Naive thymus-derived CD8-positive, alpha-beta T cell (primary cell): Measurements from ENCODE around the gene MGAT3. TPM values are rescaled to one million over a fixed set of nuclear protein-coding genes. Genes with fewer than 3 reads are reported as not detected.

Source experiments
- ATAC-seq, 2 donors: fragments of 150-1000 bp; cut with Tn5 transposase in 1 of 2; sonication (Bioruptor Pico), chemical (Tn5 transposase) in 1 of 2; 1 replicate in 1 of 2; 2 replicates in 1 of 2; pipeline ENCODE4 v1.10.0; 2021; ENCODE audit warnings: mild to moderate bottlenecking in 2 of 2, moderate library complexity in 2 of 2
- POLR2A ChIA-PET: fragments of 350-600 bp; sonication (Branson Sonifier 250); formaldehyde crosslinking; loops from one replicate; lab custom pipeline; 2021; ENCODE audit warnings: antibody characterized with exemption; lab: Charles Lee
- DNase-seq, 10 donors: peaks; one replicate each; pipeline versions ENCODE4 v3.0.0 to v3.0.0-alpha.2; 2020 to 2022
- H3K27ac Mint-ChIP-seq, 10 donors: one replicate each; pipeline ENCODE4 v1.8.0; 2020 to 2022; ENCODE audit warnings: mild to moderate bottlenecking in 10 of 10, mixed read lengths in 10 of 10, moderate library complexity in 4 of 10, inconsistent platforms in 1 of 10
- H3K27me3 Mint-ChIP-seq, 5 donors: one replicate each; pipeline ENCODE4 v1.8.0; 2021 to 2022; ENCODE audit warnings: mixed read lengths in 5 of 5
- H3K36me3 Mint-ChIP-seq, 3 donors: one replicate each; pipeline ENCODE4 v1.8.0; 2020 to 2022; ENCODE audit warnings: mixed read lengths in 3 of 3, mild to moderate bottlenecking in 2 of 3, inconsistent platforms in 1 of 3
- H3K4me1 Mint-ChIP-seq, 4 donors: one replicate each; pipeline ENCODE4 v1.8.0; 2021 to 2022; ENCODE audit warnings: mixed read lengths in 4 of 4
- H3K4me3 Mint-ChIP-seq, 10 donors: one replicate each; pipeline ENCODE4 v1.8.0; 2020 to 2022; ENCODE audit warnings: mild to moderate bottlenecking in 10 of 10, mixed read lengths in 10 of 10, moderate library complexity in 6 of 10, inconsistent platforms in 1 of 10
- H3K9me3 Mint-ChIP-seq, 9 donors: one replicate each; pipeline ENCODE4 v1.8.0; 2020 to 2022; ENCODE audit warnings: mixed read lengths in 9 of 9, mild to moderate bottlenecking in 3 of 9, inconsistent platforms in 1 of 9, moderate library complexity in 1 of 9
- polyA plus RNA-seq, 3 donors: library from polyadenylated mRNA; unstranded; fragments of 300-500 nt; fragmentation: Illumina TruSeq; gene quantifications; one replicate each; pipeline ENCODE4 v1.2.3, GENCODE V29; 2021
- total RNA-seq, 8 experiments: library from RNA in 2 of 8; stranded (reverse) in 2 of 8; gene quantifications; one replicate each; pipeline ENCODE4 v1.2.3 and lab custom pipeline; 2021 to 2026

Gene MGAT3
- total and polyA plus RNA-seq, 5 experiments from 2014 or later: 0.05 to 0.55 (median 0.27) TPM

DNA sequence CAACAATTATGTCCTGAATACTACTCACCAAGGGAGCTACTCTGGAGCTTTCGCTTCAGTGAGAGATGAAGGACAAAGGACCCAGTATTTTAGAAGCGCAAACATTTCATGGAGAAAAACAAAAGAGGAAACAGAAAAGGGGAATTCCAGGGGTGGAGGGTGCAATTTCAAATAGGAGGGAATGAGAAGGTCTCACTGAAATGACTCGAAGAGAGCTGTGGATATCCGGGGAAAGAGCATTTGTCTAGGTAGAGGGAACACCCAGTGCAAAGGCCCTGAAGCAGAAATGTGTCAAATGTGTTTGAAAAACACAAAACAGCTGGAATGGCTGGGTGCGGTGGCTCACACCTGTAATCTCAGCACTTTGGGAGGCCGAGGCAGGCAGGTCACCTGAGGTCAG, 73.3 kb downstream of the MGAT3 start:
- H3K9me3 Mint-ChIP-seq: no peaks in the 10 kb centered on the region
- peaks cover 0 to 37% (median 3%) of the 10 kb centered on the region in 3 donors for H3K36me3 Mint-ChIP-seq
- peak overlapping the region in 9 of 10 donors; percentile 37 to 97 (median 89) for H3K27ac Mint-ChIP-seq

DNA sequence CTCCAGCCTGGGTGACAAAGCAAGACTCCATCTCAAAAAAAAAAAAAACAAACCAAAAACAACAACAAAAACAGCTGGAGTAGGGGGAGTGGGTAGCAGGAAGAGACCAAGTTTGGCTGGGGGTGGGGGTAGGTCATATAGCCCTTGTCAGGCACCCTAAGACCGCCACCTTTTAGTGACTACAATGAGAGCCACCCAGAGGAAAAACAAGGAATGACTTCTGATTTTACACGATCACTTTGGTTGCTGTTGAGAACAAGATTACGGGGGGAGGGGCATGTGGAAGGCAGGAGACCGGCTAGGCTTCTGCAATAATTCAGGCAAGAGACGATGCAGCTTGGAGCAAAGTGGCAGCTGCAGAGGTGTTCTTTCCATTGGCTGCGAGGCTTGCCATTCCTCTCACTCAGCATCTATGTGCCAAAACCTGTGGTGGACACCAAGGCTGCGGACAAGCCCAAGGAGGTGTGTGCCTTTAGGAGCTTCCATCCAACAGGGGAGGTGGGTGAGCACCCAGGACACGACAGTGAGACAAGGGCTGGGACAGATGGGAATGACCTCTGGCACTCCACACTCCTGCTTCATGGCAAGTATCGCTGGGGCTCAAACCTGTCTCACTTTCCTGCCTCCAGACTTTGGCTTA, 74.0 kb downstream of the MGAT3 start:
- ATAC-seq: no peak
- H3K9me3 Mint-ChIP-seq: no peaks in the 10 kb centered on the region
- H3K27me3 Mint-ChIP-seq: peaks cover 0 to 1% (median 0%) of the 10 kb centered on the region in 5 donors
- peak in 2 of 10 donors; percentile 34 to 41 for DNase-seq
- peaks cover 31 to 76% (median 72%) of the 10 kb centered on the region in 4 donors for H3K4me1 Mint-ChIP-seq
- POLR2A ChIA-PET: interaction anchor here (0.7 to 10.6 kb wide), 11 partner anchors 8 to 451 kb away, joined by 3 to 135 read pairs (median 5); partner anchors contain the start of genes ATF4, MIEF1, RPL3 and TAB1
- H3K4me3 Mint-ChIP-seq: peak overlapping the region; percentile 90 to 99 (median 97)
- H3K27ac Mint-ChIP-seq: peak overlapping the region in 8 of 10 donors; percentile 76 to 98 (median 91)
- peaks cover 0 to 33% (median 3%) of the 10 kb centered on the region in 3 donors for H3K36me3 Mint-ChIP-seq

More for the DNA sequence above, 73.3 kb downstream of the MGAT3 start:
- peaks cover 0 to 1% (median 0%) of the 10 kb centered on the region in 5 donors for H3K27me3 Mint-ChIP-seq
- POLR2A ChIA-PET: interaction anchor here (0.7 to 10.6 kb wide), 6 partner anchors 12 to 452 kb away, joined by 3 to 135 read pairs (median 11); partner anchors contain the start of genes ATF4, MIEF1, RPL3 and TAB1
- DNase-seq: no peak
- H3K4me1 Mint-ChIP-seq: peaks cover 35 to 83% (median 79%) of the 10 kb centered on the region in 4 donors
- ATAC-seq: no peak
- H3K4me3 Mint-ChIP-seq: peak overlapping the region in 9 of 10 donors; percentile 8 to 99 (median 75)

DNA sequence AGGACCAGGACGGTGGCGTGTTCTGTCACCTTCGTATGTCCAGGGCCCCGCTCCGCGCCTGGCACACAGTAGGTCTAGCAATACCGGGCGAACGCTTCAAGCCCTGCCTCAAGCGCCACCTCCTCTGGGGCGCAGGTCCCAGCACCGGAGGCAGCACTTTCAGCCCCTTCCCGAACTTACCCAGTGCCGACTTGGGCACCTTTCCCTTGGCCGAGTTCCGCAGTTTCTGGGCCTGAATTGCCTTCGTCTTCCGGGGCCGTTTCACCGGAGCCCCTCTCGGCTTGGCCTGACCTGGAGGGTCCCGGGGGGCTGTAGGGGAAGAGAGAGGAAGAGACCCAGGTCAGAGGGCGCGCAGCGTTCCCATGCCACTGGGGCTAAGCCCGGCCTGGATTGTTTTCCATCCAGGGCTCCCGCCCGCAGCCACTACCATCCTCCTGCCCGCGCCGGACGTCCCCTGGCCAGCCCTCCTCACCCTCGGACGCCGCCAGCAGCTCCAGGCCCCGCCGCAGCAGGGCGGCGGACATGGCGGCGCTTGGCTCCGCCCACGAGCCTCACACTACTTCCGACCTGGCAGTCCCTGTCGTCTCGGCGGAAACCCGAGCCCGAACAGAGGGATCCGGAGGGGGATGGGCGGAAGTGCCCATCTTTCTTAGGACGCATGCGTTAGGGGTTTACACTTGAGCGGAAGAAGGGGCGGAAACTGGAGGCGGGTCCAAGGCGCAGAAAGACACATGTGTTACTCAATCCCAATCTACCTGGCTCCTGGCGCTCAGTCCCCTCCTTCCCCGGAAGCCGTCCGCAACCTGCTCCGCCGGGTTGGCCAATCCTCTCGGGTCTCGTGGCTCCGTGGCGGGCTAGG, 75.6 kb downstream of the MGAT3 start, which contains the start of gene RPS19BP1:
RPS19BP1 (minus strand) TSS at position 534 of the 859 bp plus-strand sequence; CDS start at position 524, 10 bp downstream.
- H3K4me1 Mint-ChIP-seq: peaks cover 27 to 63% (median 56%) of the 10 kb centered on the region in 4 donors
- H3K4me3 Mint-ChIP-seq: peak within 1 kb of the TSS; percentile 90 to 99 (median 97)
- H3K9me3 Mint-ChIP-seq: no peaks in the 10 kb centered on the region
- peaks cover 0 to 1% (median 0%) of the 10 kb centered on the region in 5 donors for H3K27me3 Mint-ChIP-seq
- POLR2A ChIA-PET: interaction anchor here (0.8 to 10.6 kb wide), 10 partner anchors 10 to 808 kb away, joined by 3 to 135 read pairs (median 6); partner anchors contain the start of genes ATF4, MIEF1 and RPL3
- H3K36me3 Mint-ChIP-seq: peaks cover 0 to 31% (median 3%) of the 10 kb centered on the region in 3 donors
- H3K27ac Mint-ChIP-seq: peak within 1 kb of the TSS; percentile 89 to 98 (median 96)
- ATAC-seq (peak; percentile 87 to 88), DNase-seq (peak; percentile 93 to 100 (median 99))

DNA sequence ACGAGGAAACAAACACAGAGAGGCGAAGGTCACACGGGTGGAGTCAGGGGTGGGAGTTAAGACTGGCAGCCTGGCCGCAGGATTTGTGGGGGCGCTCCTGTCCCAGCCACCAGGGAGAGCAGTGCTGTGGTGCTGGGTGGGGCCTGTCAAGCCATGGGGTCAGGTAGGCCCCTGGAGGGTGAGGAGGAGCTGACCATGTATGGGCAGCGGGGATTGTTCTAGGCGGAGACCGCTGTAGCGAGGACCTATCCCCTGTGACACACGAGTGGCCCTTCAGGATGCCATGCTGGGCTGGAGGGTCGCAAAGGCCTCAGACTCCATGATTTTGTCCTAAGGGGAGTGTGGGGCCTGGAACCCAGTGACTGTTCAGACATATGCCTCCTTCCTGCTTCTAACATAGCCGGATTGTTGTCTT, 77.3 kb downstream of the MGAT3 start:
- Mint-ChIP-seq H3K27me3 (peaks cover 0 to 1% (median 0%) of the 10 kb centered on the region in 5 donors), H3K9me3 (no peaks in the 10 kb centered on the region), H3K4me1 (peaks cover 21 to 46% (median 40%) of the 10 kb centered on the region in 4 donors), H3K27ac (peak overlapping the region in 7 of 10 donors; percentile 34 to 69 (median 43)), H3K36me3 (peaks cover 0 to 20% (median 3%) of the 10 kb centered on the region in 3 donors), H3K4me3 (no peak overlapping the region)
- no peak for DNase-seq
- ATAC-seq: no peak
- POLR2A ChIA-PET: interaction anchor here (0.7 to 10.6 kb wide), 8 partner anchors 9 to 948 kb away, joined by 3 to 135 read pairs (median 4); partner anchors contain the start of gene ATF4

DNA sequence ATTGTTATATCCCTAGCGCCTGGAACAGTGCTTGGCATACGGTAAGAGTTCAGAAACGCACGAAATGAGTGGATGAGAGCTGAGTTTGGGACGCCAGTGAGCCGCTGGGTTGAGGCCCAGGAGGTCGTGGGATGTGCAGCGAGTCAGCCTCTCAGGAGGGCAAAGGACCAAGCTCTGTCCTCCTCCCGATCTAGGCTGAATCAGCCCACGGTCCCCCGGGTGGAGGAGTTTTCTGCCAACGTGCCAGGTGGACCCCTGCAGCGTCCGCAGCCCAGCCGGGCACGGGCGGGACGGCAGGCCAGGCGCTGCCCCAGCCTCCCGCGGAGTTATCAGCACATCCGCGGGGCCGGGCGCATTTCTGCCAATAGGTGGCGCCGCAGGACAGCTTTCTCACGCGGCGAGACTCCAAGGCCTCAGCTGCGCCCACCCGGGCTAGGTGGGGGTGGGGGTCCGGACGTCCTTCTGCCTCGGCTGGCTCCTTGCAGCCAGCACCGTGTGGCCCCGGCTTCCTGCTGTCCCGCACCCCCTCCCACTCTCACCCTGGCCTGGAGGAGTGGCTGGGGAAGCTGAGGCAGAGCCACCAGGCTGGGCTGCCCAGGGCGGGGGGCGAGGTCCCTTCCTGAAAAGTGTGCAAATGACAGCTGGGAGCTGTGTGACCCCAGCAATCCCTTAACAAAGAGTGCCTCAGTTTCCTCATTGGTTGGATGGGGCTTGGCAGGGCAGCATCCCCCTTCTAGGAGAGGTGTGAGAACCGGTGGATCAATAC, 78.0 kb downstream of the MGAT3 start:
- DNase-seq: peak; percentile 60 to 89 (median 80)
- H3K27ac Mint-ChIP-seq: peak overlapping the region in 7 of 10 donors; percentile 13 to 69 (median 40)

DNA sequence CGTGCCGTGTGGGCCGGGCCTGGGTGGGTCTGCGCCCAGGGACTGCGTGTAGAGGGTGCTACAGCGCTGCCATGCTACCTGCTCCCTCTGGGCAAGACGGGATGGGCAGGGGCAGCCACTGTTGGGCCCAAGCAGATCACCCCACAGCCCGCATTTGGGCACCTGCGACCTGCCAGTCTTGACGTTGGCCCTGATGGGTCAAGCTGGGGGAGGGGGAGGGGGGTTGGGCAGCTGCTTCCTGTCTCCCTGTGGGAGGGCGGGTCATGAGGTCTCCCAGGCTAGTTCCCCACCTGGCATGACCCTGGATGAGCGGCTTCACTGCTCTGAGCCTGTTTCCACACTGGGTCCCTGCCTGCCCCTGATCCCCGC, 78.5 kb downstream of the MGAT3 start:
- H3K27ac Mint-ChIP-seq: peak overlapping the region in 1 of 10 donors; percentile 40
- peaks cover 0 to 1% (median 0%) of the 10 kb centered on the region in 5 donors for H3K27me3 Mint-ChIP-seq
- DNase-seq: no peak
- POLR2A ChIA-PET: interaction anchor here (0.5 to 10.6 kb wide), 5 partner anchors 17 to 501 kb away, joined by 3 to 135 read pairs (median 3); partner anchors contain the start of gene ATF4
- H3K9me3 Mint-ChIP-seq: no peaks in the 10 kb centered on the region
- H3K4me1 Mint-ChIP-seq: peaks cover 16 to 34% (median 28%) of the 10 kb centered on the region in 4 donors
- ATAC-seq: no peak
- H3K4me3 Mint-ChIP-seq: no peak overlapping the region
- peaks cover 0 to 8% (median 3%) of the 10 kb centered on the region in 3 donors for H3K36me3 Mint-ChIP-seq

More for the DNA sequence above, 78.0 kb downstream of the MGAT3 start:
- H3K4me3 Mint-ChIP-seq: no peak overlapping the region
- POLR2A ChIA-PET: interaction anchor here (0.7 to 10.6 kb wide), 11 partner anchors 8 to 947 kb away, joined by 3 to 135 read pairs (median 3); partner anchors contain the start of gene ATF4
- peaks cover 0 to 14% (median 3%) of the 10 kb centered on the region in 3 donors for H3K36me3 Mint-ChIP-seq
- peaks cover 19 to 40% (median 33%) of the 10 kb centered on the region in 4 donors for H3K4me1 Mint-ChIP-seq
- ATAC-seq: peak; percentile 12 to 21
- H3K9me3 Mint-ChIP-seq: no peaks in the 10 kb centered on the region
- H3K27me3 Mint-ChIP-seq: peaks cover 0 to 1% (median 0%) of the 10 kb centered on the region in 5 donors

DNA sequence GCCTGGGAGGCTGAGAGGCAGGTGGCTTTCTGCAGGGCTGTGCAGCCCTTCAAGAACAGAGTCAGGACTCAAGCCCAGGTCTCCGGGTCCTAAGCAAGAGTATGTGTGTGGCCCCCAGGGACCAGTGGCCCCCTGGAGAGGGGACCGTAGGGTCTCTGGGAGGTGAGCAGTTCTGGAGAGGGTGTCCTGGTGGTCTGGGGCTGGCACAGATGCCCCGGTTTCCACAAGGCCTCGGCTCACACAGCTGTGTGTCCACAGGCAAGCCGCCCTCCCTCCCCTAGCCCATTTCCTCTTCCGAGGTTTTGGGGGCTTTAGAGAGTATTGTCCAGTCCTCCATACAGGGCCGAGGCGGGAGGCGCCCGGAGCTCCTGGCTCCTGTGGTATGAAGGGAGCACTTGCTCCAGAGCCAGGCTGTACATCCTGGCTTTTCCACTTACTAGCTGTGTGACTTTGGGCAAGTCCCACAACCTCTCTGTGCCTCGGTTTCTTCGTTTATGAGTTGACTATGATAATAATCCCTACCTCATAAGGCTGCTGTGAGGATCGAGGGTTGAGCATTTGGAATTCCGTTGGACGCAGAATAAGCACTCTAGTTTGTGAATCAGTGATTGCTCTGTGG, 79.1 kb downstream of the MGAT3 start:
- no peak overlapping the region for H3K4me3 Mint-ChIP-seq
- no peaks in the 10 kb centered on the region for H3K9me3 Mint-ChIP-seq
- peaks cover 0 to 1% (median 0%) of the 10 kb centered on the region in 5 donors for H3K27me3 Mint-ChIP-seq
- POLR2A ChIA-PET: interaction anchor here (0.5 to 10.6 kb wide), 3 partner anchors 18 to 489 kb away, joined by 3 to 135 read pairs (median 7); partner anchors contain the start of gene ATF4
- H3K27ac Mint-ChIP-seq: peak overlapping the region in 1 of 10 donors; percentile 40
- ATAC-seq (no peak), DNase-seq (no peak)
- peaks cover 11 to 28% (median 22%) of the 10 kb centered on the region in 4 donors for H3K4me1 Mint-ChIP-seq
- H3K36me3 Mint-ChIP-seq: peaks cover 0 to 5% (median 0%) of the 10 kb centered on the region in 3 donors

DNA sequence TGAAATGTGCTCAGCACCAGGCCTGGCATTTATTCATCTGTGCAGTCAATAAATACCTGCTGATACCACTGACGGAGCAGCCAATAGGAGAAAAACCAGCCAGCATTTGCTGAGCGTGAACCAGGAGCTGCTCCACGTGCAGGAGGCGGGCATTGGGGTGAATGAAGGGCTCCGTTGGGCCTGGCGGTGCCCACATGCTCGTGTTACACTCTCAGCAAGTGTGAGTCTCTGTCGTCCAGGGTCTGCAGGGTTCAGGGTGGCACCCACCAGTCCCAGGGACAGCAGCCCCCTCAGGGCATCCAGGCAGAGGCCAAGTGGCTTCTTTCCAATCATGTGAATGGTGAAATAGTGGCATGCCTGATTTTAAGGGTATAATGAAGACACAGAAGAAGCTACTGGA, 79.9 kb downstream of the MGAT3 start:
- peaks cover 7 to 20% (median 14%) of the 10 kb centered on the region in 4 donors for H3K4me1 Mint-ChIP-seq
- no peaks in the 10 kb centered on the region for H3K9me3 Mint-ChIP-seq
- no peak overlapping the region for H3K4me3 Mint-ChIP-seq
- DNase-seq (no peak), ATAC-seq (no peak)
- H3K27me3 Mint-ChIP-seq: peaks cover 0 to 1% (median 0%) of the 10 kb centered on the region in 5 donors
- H3K36me3 Mint-ChIP-seq: no peaks in the 10 kb centered on the region
- POLR2A ChIA-PET: interaction anchor here (0.7 to 10.6 kb wide), 2 partner anchors 19 to 878 kb away, joined by 3 to 135 read pairs; partner anchors contain the start of gene ATF4
- H3K27ac Mint-ChIP-seq: no peak overlapping the region

DNA sequence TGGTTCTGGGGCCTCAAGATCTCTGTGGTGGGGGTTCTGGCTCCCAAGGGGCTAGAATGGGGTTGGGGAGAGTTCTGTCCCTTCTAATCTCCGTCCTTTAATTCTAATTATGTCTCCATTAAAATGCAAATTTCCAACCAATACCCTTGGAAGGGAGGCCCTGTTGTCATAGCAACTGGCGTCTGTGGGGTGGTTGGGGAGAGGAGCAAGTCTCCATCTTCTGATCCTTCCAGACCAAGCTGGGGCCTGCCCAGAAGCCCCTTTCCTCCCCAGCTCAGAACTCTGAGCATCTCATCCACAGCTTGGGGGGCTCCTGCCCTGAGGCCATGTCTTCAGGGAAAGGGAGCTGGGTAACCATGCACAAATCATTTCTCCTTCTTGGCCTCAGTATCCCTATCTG, 81.2 kb downstream of the MGAT3 start:
- H3K9me3 Mint-ChIP-seq: no peaks in the 10 kb centered on the region
- POLR2A ChIA-PET: no interaction called here
- ATAC-seq: no peak
- H3K27ac Mint-ChIP-seq: no peak overlapping the region
- H3K27me3 Mint-ChIP-seq: peaks cover 0 to 1% (median under 1%) of the 10 kb centered on the region in 5 donors
- H3K4me3 Mint-ChIP-seq: no peak overlapping the region
- peaks cover 2 to 10% (median 4%) of the 10 kb centered on the region in 4 donors for H3K4me1 Mint-ChIP-seq
- no peaks in the 10 kb centered on the region for H3K36me3 Mint-ChIP-seq
- DNase-seq: no peak
